Measurements from ENCODE around the gene RNF128.
"Not testable (repeated sequence)": the region's sequence is repeated elsewhere in the genome, so short reads cannot be mapped to it uniquely, and the experiment has no call there.

RNF128 gene

DNA sequence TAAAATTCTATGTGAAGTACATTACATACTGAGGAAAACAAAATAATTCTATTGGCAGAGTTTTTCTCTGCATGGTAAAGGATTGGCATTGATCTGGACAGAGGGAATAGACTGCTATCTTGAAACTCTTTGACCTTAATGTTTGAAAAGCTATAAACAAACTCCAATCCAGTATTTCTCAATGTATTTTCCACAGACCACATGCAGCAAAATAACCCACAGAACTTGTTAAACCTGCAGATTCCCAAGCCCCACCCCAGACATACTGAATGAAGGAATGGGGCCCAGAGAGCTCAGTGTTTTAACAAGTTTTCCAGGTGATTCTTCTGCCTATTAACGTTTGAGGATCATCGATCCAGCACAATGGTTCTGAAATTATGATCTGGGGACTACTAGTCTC, 15.7 kb downstream of the RNF128 start:
- no peak for DNase-seq (ENCODE audit: low read depth)
- TF ChIP-seq, protein P1, sequence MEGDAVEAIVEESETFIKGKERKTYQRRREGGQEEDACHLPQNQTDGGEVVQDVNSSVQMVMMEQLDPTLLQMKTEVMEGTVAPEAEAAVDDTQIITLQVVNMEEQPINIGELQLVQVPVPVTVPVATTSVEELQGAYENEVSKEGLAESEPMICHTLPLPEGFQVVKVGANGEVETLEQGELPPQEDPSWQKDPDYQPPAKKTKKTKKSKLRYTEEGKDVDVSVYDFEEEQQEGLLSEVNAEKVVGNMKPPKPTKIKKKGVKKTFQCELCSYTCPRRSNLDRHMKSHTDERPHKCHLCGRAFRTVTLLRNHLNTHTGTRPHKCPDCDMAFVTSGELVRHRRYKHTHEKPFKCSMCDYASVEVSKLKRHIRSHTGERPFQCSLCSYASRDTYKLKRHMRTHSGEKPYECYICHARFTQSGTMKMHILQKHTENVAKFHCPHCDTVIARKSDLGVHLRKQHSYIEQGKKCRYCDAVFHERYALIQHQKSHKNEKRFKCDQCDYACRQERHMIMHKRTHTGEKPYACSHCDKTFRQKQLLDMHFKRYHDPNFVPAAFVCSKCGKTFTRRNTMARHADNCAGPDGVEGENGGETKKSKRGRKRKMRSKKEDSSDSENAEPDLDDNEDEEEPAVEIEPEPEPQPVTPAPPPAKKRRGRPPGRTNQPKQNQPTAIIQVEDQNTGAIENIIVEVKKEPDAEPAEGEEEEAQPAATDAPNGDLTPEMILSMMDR (conservative IDR thresholded peaks at IDR 0.05; ENCODE audit: low read depth, low read length), result no peak
- no peak overlapping the region for H3K4me3 ChIP-seq (ENCODE audit: low read length)

DNA sequence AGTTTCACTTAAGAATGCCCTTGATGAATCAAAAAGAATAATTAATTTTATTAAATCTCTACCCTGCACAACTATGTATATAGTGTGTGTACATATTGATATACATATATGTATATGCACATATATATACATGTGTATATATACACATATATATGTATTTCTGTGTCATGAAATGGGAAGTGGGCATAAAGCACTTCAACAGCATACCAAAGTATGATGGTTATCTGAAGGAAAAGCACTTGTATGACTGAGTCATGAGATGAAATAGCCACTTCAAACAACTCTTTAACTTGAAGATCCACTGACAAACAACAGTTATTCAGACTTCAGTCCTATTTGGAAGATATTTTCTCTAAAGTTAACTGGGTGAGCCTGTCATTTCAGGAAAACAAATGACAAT, 16.3 kb downstream of the RNF128 start:
- no peak for DNase-seq (ENCODE audit: low read depth)
- TF ChIP-seq, protein P1 (conservative IDR thresholded peaks at IDR 0.05; ENCODE audit: low read depth, low read length), result no peak
- H3K4me3 ChIP-seq (ENCODE audit: low read length), result no peak overlapping the region

DNA sequence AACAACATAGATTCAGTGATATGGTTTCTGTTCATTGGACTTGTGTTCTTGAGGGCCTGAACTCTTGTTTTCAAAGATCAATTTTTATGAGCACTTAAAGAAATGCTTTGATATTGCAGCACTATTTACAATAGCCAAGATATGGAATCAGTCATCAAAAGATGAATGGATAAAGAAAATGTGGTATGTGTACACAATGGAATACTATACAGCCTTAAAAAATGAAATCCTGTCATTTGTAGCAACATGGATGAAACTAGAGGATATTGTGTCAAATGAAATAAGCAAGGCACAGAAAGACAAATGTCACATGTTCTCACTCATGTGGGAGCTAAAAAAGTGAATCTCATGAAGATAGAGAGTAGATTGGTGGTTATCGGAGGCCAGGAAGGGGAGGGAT, 21.9 kb downstream of the RNF128 start:
- DNase-seq (ENCODE audit: low read depth), result no peak

GRCh38 chrX:106751407-106751806, 24.9 kb downstream of the RNF128 start:
- no peak for DNase-seq (ENCODE audit: low read depth)
- no peak overlapping the region for H3K4me3 ChIP-seq (ENCODE audit: low read length)
- TF ChIP-seq, protein P1 (conservative IDR thresholded peaks at IDR 0.05; ENCODE audit: low read depth, low read length), result no peak

More for the DNA sequence above, 21.9 kb downstream of the RNF128 start:
- TF ChIP-seq, protein P1 (conservative IDR thresholded peaks at IDR 0.05; ENCODE audit: low read depth, low read length), result no peak
- H3K4me3 ChIP-seq (ENCODE audit: low read length), result no peak overlapping the region

DNA sequence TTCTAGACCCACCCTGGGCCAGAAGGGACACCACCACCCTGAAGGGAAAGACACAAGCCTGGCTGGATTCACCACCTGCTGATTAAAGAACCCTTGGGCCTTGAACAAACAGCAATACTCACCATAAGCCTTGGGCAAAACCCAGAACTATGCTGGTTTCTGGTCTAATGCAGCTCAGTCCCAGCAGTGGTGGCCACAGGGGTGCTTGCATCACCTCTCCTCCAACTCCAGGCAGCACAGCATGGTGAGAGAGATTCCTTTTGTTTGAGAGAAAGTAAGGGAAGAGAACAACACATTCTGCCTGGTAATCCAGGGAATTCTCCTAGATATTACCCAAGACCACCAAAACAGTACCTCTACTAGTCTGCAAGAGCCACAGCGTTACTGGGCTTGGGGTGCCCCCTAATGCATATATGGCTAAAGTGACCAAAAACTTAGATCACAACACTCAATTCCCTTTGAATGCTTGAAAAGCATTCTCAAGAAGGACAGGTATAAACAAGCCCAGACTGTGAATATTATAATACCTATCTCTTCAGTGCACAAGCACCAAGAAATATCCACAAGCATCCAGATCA, 25.7 kb downstream of the RNF128 start:
- TF ChIP-seq, protein P1 (conservative IDR thresholded peaks at IDR 0.05; ENCODE audit: low read depth, low read length), result no peak
- no peak for DNase-seq (ENCODE audit: low read depth)
- no peak overlapping the region for H3K4me3 ChIP-seq (ENCODE audit: low read length)

DNA sequence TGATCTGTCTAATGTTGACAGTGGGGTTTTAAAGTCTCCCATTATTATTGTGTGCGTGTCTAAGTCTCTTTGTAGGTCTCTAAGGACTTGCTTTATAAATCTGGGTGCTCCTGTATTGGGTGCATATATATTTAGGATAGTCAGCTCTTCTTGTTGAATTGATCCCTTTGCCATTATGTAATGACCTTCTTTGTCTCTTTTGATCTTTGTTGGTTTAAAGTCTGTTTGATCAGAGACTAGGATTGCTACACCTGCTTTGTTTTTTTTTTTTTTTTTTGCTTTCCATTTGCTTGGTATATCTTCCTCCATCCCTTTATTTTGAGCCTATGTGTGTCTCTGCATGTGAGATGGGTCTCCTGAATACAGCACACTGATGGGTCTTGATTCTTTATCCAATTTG, 42.8 kb downstream of the RNF128 start:
- not testable (repeated sequence) for H3K4me3 ChIP-seq (ENCODE audit: low read length); DNase-seq (ENCODE audit: low read depth)

- peak; percentile 46 for DNase-seq (ENCODE audit: low read depth)
- H3K4me3 ChIP-seq (ENCODE audit: low read length), result no peak overlapping the region
- TF ChIP-seq, protein P1 (conservative IDR thresholded peaks at IDR 0.05; ENCODE audit: low read depth, low read length), result no peak
These were observed 48.5 kb downstream of the RNF128 start for GRCh38 chrX:106774981-106775380.
